ENCODE results near the gene APOL4. TPM values are rescaled to one million over a fixed set of nuclear protein-coding genes. Genes with fewer than 3 reads are reported as not detected.
"Not testable (repeated sequence)": the region's sequence is repeated elsewhere in the genome, so short reads cannot be mapped to it uniquely, and the experiment has no call there.

The APOL4 gene
- total RNA-seq, 2 experiments from 2014 or later: 5.7 to 6.5 TPM

- ATAC-seq (ENCODE audit: low read depth) (peak; percentile 56), DNase-seq (no peak)
- POLR2A ChIA-PET: interaction anchor here (1.1 to 1.3 kb wide), 2 partner anchors 9 to 17 kb away, joined by 3 to 4 read pairs; no protein-coding TSS in a partner anchor
- peaks cover 24% of the 10 kb centered on the region for H3K27me3 Mint-ChIP-seq
- peak overlapping the region; percentile 64 for H3K4me3 Mint-ChIP-seq
- H3K27ac Mint-ChIP-seq: peak overlapping the region; percentile 65
- H3K9me3 Mint-ChIP-seq: peaks cover 7% of the 10 kb centered on the region
- peaks cover 26% of the 10 kb centered on the region for H3K4me1 Mint-ChIP-seq
- peaks cover 8% of the 10 kb centered on the region for H3K36me3 Mint-ChIP-seq
Observed at GRCh38 chr22:36211237-36211861, 9.7 kb upstream of the APOL4 start.

GRCh38 chr22:36210224-36210623 lies 8.6 kb upstream of the APOL4 start:
- DNase-seq (no peak), ATAC-seq (ENCODE audit: low read depth) (no peak)
- H3K9me3 Mint-ChIP-seq: peaks cover 7% of the 10 kb centered on the region
- H3K27ac Mint-ChIP-seq: no peak overlapping the region
- POLR2A ChIA-PET: no interaction called here
- peaks cover 13% of the 10 kb centered on the region for H3K27me3 Mint-ChIP-seq
- H3K4me3 Mint-ChIP-seq: no peak overlapping the region
- H3K4me1 Mint-ChIP-seq: peaks cover 28% of the 10 kb centered on the region
- peaks cover 8% of the 10 kb centered on the region for H3K36me3 Mint-ChIP-seq

- ATAC-seq (ENCODE audit: low read depth); POLR2A ChIA-PET; H3K4me3 Mint-ChIP-seq; H3K36me3 Mint-ChIP-seq; DNase-seq; H3K27ac Mint-ChIP-seq; H3K9me3 Mint-ChIP-seq: not testable (repeated sequence)
- peaks cover 30% of the 10 kb centered on the region for H3K4me1 Mint-ChIP-seq
- peaks cover 13% of the 10 kb centered on the region for H3K27me3 Mint-ChIP-seq
Observed at GRCh38 chr22:36209488-36209908, 7.9 kb upstream of the APOL4 start.

- peaks cover 7% of the 10 kb centered on the region for H3K9me3 Mint-ChIP-seq
- DNase-seq: no peak
- peaks cover 12% of the 10 kb centered on the region for H3K27me3 Mint-ChIP-seq
- H3K36me3 Mint-ChIP-seq: peaks cover 8% of the 10 kb centered on the region
- ATAC-seq (ENCODE audit: low read depth): no peak
- POLR2A ChIA-PET: no interaction called here
- H3K27ac Mint-ChIP-seq: no peak overlapping the region
- peaks cover 32% of the 10 kb centered on the region for H3K4me1 Mint-ChIP-seq
- H3K4me3 Mint-ChIP-seq: no peak overlapping the region
Observed at GRCh38 chr22:36208914-36209313, 7.3 kb upstream of the APOL4 start.

- Mint-ChIP-seq H3K4me1 (peaks cover 34% of the 10 kb centered on the region), H3K4me3 (no peak overlapping the region), H3K36me3 (peaks cover 8% of the 10 kb centered on the region), H3K27ac (no peak overlapping the region), H3K27me3 (peaks cover 6% of the 10 kb centered on the region), H3K9me3 (peaks cover 7% of the 10 kb centered on the region)
- no peak for DNase-seq
- no peak for ATAC-seq (ENCODE audit: low read depth)
- POLR2A ChIA-PET: no interaction called here
Observed at GRCh38 chr22:36208162-36208765, 6.7 kb upstream of the APOL4 start.

GRCh38 chr22:36206255-36206654 lies 4.6 kb upstream of the APOL4 start:
- Mint-ChIP-seq H3K4me1 (peaks cover 40% of the 10 kb centered on the region), H3K27ac (no peak overlapping the region), H3K27me3 (no peaks in the 10 kb centered on the region), H3K9me3 (peaks cover 7% of the 10 kb centered on the region), H3K36me3 (peaks cover 8% of the 10 kb centered on the region), H3K4me3 (no peak overlapping the region)
- ATAC-seq (ENCODE audit: low read depth) (no peak), DNase-seq (no peak)
- POLR2A ChIA-PET: no interaction called here

- H3K4me3 Mint-ChIP-seq; POLR2A ChIA-PET; H3K9me3 Mint-ChIP-seq; H3K27ac Mint-ChIP-seq; DNase-seq; H3K36me3 Mint-ChIP-seq; H3K27me3 Mint-ChIP-seq; ATAC-seq (ENCODE audit: low read depth): not testable (repeated sequence)
- peaks cover 38% of the 10 kb centered on the region for H3K4me1 Mint-ChIP-seq
Observed at GRCh38 chr22:36205573-36205972, 4.0 kb upstream of the APOL4 start.

- Mint-ChIP-seq H3K4me3 (peak overlapping the region; percentile 79), H3K36me3 (peaks cover 3% of the 10 kb centered on the region), H3K27ac (peak overlapping the region; percentile 46), H3K4me1 (peaks cover 39% of the 10 kb centered on the region), H3K9me3 (peaks cover 7% of the 10 kb centered on the region), H3K27me3 (no peaks in the 10 kb centered on the region)
- POLR2A ChIA-PET: no interaction called here
- ATAC-seq (ENCODE audit: low read depth) (no peak), DNase-seq (no peak)
Observed at GRCh38 chr22:36204632-36205015, 3.0 kb upstream of the APOL4 start.

- peak overlapping the region; percentile 79 for H3K4me3 Mint-ChIP-seq
Observed at GRCh38 chr22:36204001-36204631, 2.5 kb upstream of the APOL4 start.

GRCh38 chr22:36203441-36203840 lies 1.8 kb upstream of the APOL4 start:
- DNase-seq; H3K36me3 Mint-ChIP-seq; H3K27me3 Mint-ChIP-seq; H3K9me3 Mint-ChIP-seq; H3K27ac Mint-ChIP-seq; ATAC-seq (ENCODE audit: low read depth): not testable (repeated sequence)
- H3K4me1 Mint-ChIP-seq: peaks cover 41% of the 10 kb centered on the region
- POLR2A ChIA-PET: interaction anchor here (1.4 to 1.5 kb wide), 2 partner anchors 8 to 278 kb away, joined by 4 read pairs; partner anchors contain the start of gene TXN2
- H3K4me3 Mint-ChIP-seq: peak overlapping the region; percentile 2

More at GRCh38 chr22:36204001-36204631, 2.5 kb upstream of the APOL4 start:
- Mint-ChIP-seq H3K27me3 (no peaks in the 10 kb centered on the region), H3K36me3 (peaks cover 3% of the 10 kb centered on the region), H3K27ac (peak overlapping the region; percentile 46), H3K4me1 (peaks cover 41% of the 10 kb centered on the region), H3K9me3 (peaks cover 4% of the 10 kb centered on the region)
- no peak for ATAC-seq (ENCODE audit: low read depth)
- no peak for DNase-seq
- POLR2A ChIA-PET: interaction anchor here (1.5 kb wide), 1 partner anchor 278 kb away, joined by 4 read pairs; the partner anchor contains the start of gene TXN2

- not testable (repeated sequence) for H3K9me3 Mint-ChIP-seq; DNase-seq; ATAC-seq (ENCODE audit: low read depth); H3K36me3 Mint-ChIP-seq; H3K27me3 Mint-ChIP-seq
- peak overlapping the region; percentile 43 for H3K4me3 Mint-ChIP-seq
- peaks cover 42% of the 10 kb centered on the region for H3K4me1 Mint-ChIP-seq
- POLR2A ChIA-PET: interaction anchor here (1.4 to 1.5 kb wide), 2 partner anchors 9 to 279 kb away, joined by 4 read pairs; partner anchors contain the start of gene TXN2
- H3K27ac Mint-ChIP-seq: peak overlapping the region; percentile 59
Observed at GRCh38 chr22:36202906-36203305, 1.3 kb upstream of the APOL4 start.

- H3K27me3 Mint-ChIP-seq; H3K36me3 Mint-ChIP-seq; ATAC-seq (ENCODE audit: low read depth); H3K9me3 Mint-ChIP-seq; DNase-seq: not testable (repeated sequence)
- Mint-ChIP-seq H3K4me1 (peaks cover 55% of the 10 kb centered on the region), H3K27ac (peak overlapping the region; percentile 81), H3K4me3 (peak overlapping the region; percentile 70)
- POLR2A ChIA-PET: interaction anchor here (1.0 kb wide), 1 partner anchor 281 kb away, joined by 8 read pairs; the partner anchor contains the start of gene TXN2
Observed at GRCh38 chr22:36201025-36201424, 584 bp downstream of the APOL4 start.

GRCh38 chr22:36199001-36199551 lies 2.5 kb downstream of the APOL4 start:
- Mint-ChIP-seq H3K27ac (no peak overlapping the region), H3K36me3 (peaks cover 4% of the 10 kb centered on the region)

More at GRCh38 chr22:36199001-36199551, 2.5 kb downstream of the APOL4 start:
- no peaks in the 10 kb centered on the region for H3K9me3 Mint-ChIP-seq
- DNase-seq: no peak
- peaks cover 56% of the 10 kb centered on the region for H3K4me1 Mint-ChIP-seq
- peak overlapping the region; percentile 32 for H3K4me3 Mint-ChIP-seq
- POLR2A ChIA-PET: interaction anchor here (1.2 kb wide), 1 partner anchor 27 kb away, joined by 3 read pairs; no protein-coding TSS in a partner anchor
- H3K27me3 Mint-ChIP-seq: no peaks in the 10 kb centered on the region
- ATAC-seq (ENCODE audit: low read depth): no peak
